Upper lobe of left lung (tissue), 6 donors: ENCODE data around the gene PMM1. TPM values are rescaled to one million over a fixed set of nuclear protein-coding genes. Genes with fewer than 3 reads are reported as not detected.

ENCODE experiments used
- ATAC-seq, 2 donors: fragments of 200-7000 bp; cut with Tn5 transposase; one replicate each; pipeline ENCODE4 v1.9.1; 2022; ENCODE audit warnings: mild to moderate bottlenecking in 2 of 2, moderate library complexity in 2 of 2; ENCODE audit not compliant: low FRiP score in 2 of 2
- DNase-seq, 2 donors: peaks; one replicate each; pipeline ENCODE4 v3.0.0-alpha.2; 2019 to 2020
- H3K27ac ChIP-seq, 4 donors: fragments of 200-600 bp; sonication (generic); one replicate each; pipeline ENCODE4 v1.5.1; 2016 to 2019
- H3K27me3 ChIP-seq, 4 donors: fragments of 200-600 bp; sonication (generic); one replicate each; pipeline ENCODE4 v1.5.1; 2017 to 2019
- H3K36me3 ChIP-seq, 4 donors: fragments of 200-600 bp; sonication (generic); one replicate each; pipeline ENCODE4 v1.5.1; 2016 to 2019
- H3K4me1 ChIP-seq, 4 donors: fragments of 200-600 bp; sonication (generic); one replicate each; pipeline ENCODE4 v1.5.1; 2018 to 2019
- H3K4me3 ChIP-seq, 4 donors: fragments of 200-600 bp; sonication (generic); one replicate each; pipeline ENCODE4 v1.5.1; 2017 to 2019; ENCODE audit warnings: mild to moderate bottlenecking in 2 of 4, moderate library complexity in 1 of 4
- H3K9me3 ChIP-seq, 4 donors: fragments of 200-600 bp; sonication (generic); one replicate each; pipeline ENCODE4 v1.5.1; 2018 to 2019
- EP300 ChIP-seq, 4 donors: sonication (generic); formaldehyde crosslinking; IDR thresholded peaks; one replicate each; pipeline ENCODE4 v1.5.1; 2017; ENCODE audit warnings: antibody characterized with exemption in 4 of 4, control low read depth in 2 of 4
- POLR2A ChIP-seq, 4 donors: fragments of 450-650 bp; IDR thresholded peaks; one replicate each; pipeline ENCODE4 v1.5.1; 2016 to 2017; ENCODE audit warnings: antibody characterized with exemption in 4 of 4, mild to moderate bottlenecking in 2 of 4
- POLR2AphosphoS5 ChIP-seq, 2 donors: sonication (generic); formaldehyde crosslinking; IDR thresholded peaks; one replicate each; pipeline ENCODE4 v1.5.1; 2017; ENCODE audit warnings: antibody characterized with exemption in 2 of 2
- WGBS, 2 donors: methylation state at CpG; one replicate each; pipeline ENCODE4 v1.1.5; 2017 to 2018; 5-methylcytosine and 5-hydroxymethylcytosine counted together
- total RNA-seq, 6 donors: library from RNA; depleted of rRNA in 4 of 6; stranded (reverse); fragments of >200 nt in 4 of 6; gene quantifications; one replicate each; pipeline versions ENCODE4 v1.1.0 to v1.2.1, GENCODE V29; 2016 to 2021
- TF ChIP-seq, protein P1 (sequence below), 6 experiments: fragments of 450-650 bp in 4 of 6; fragments of 200-600 bp in 2 of 6; sonication (generic) in 2 of 6; IDR thresholded peaks; one replicate each; pipeline ENCODE4 v1.5.1; 2016 to 2019; ENCODE audit warnings: antibody characterized with exemption in 6 of 6
- donor health status: DM: no; HTN: no; CAD: no; lungs with moderate emphysema.
- donor health status: DM: no; HTN: yes; CAD: no; lungs with severe emphysema.

Gene PMM1
- total RNA-seq, 6 donors from 2014 or later, result 42.1 to 226 (median 105) TPM

- WGBS, 2 donors, result 72 to 74% methylated on average over 13 of the region's 13 CpGs
- Histone ChIP-seq H3K9me3 (no peaks in the 10 kb centered on the region), H3K36me3 (peaks cover 0 to 40% (median 21%) of the 10 kb centered on the region in 4 donors), H3K4me1 (peaks cover 20 to 30% (median 23%) of the 10 kb centered on the region in 4 donors), H3K4me3 (no peak overlapping the region), H3K27ac (no peak overlapping the region), H3K27me3 (no peaks in the 10 kb centered on the region)
- DNase-seq (no peak), ATAC-seq (no peak)
- TF ChIP-seq, protein P1, sequence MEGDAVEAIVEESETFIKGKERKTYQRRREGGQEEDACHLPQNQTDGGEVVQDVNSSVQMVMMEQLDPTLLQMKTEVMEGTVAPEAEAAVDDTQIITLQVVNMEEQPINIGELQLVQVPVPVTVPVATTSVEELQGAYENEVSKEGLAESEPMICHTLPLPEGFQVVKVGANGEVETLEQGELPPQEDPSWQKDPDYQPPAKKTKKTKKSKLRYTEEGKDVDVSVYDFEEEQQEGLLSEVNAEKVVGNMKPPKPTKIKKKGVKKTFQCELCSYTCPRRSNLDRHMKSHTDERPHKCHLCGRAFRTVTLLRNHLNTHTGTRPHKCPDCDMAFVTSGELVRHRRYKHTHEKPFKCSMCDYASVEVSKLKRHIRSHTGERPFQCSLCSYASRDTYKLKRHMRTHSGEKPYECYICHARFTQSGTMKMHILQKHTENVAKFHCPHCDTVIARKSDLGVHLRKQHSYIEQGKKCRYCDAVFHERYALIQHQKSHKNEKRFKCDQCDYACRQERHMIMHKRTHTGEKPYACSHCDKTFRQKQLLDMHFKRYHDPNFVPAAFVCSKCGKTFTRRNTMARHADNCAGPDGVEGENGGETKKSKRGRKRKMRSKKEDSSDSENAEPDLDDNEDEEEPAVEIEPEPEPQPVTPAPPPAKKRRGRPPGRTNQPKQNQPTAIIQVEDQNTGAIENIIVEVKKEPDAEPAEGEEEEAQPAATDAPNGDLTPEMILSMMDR (IDR thresholded peaks at IDR 0.05), result no peak
- TF ChIP-seq POLR2AphosphoS5 (IDR thresholded peaks at IDR 0.05) (no peak), EP300 (IDR thresholded peaks at IDR 0.05) (no peak)
These were observed 50.3 kb downstream of the PMM1 start for GRCh38 chr22:41539146-41540005.

DNA sequence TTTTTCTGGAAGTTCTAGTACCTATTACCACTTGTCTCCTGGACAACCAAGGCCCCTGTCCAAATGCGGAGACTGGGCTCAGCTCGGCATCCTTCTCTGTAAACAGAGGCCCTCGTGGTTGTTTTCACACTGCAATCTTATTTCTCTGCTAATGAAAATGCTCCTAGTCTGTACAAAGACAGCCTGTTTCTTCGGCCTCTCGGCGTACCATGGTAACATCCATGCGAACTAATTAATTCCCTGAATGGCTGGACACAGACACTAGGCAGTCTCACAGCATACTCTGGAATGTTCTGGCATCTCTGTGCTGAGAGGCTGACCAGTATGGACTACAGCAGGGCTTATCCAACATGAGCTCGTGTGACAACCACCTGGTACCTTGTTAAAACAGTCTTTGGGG, 51.1 kb downstream of the PMM1 start:
- Histone ChIP-seq H3K27ac (no peak overlapping the region), H3K27me3 (no peaks in the 10 kb centered on the region), H3K4me1 (peaks cover 19 to 28% (median 21%) of the 10 kb centered on the region in 4 donors), H3K4me3 (no peak overlapping the region), H3K36me3 (peaks cover 0 to 45% (median 26%) of the 10 kb centered on the region in 4 donors), H3K9me3 (no peaks in the 10 kb centered on the region)
- DNase-seq (no peak), ATAC-seq (no peak)
- WGBS, 2 donors, result 91 to 92% methylated on average over 8 of the region's 8 CpGs
- no peak for TF ChIP-seq EP300 (IDR thresholded peaks at IDR 0.05)
- TF ChIP-seq, protein P1 (IDR thresholded peaks at IDR 0.05), result no peak
- TF ChIP-seq POLR2AphosphoS5 (IDR thresholded peaks at IDR 0.05), result no peak
- TF ChIP-seq POLR2A (IDR thresholded peaks at IDR 0.05), result no peak

DNA sequence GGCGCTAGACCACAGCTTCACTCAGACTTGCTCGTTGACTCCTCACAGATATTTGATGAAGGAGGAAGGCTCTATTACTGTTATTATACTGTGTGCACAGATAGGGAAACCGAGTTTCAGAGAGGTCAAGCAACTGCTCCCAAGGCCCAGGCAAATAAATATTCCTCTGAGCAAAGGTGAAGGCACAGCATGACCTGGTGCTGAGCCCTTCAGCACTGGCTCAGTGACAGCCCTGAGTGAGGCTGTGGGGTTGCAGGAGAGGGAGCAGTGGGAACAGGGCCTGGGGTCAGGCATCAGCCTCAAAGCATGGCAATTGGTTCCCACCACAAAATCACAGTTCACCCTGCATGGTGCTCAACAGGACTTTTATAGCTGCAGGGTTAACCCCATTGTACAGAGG, 52.4 kb downstream of the PMM1 start:
- ATAC-seq (no peak), DNase-seq (no peak)
- no peaks in the 10 kb centered on the region for H3K27me3 ChIP-seq
- H3K9me3 ChIP-seq, result no peaks in the 10 kb centered on the region
- WGBS, 2 donors, result 97% methylated on average over 3 of the region's 3 CpGs
- no peak overlapping the region for H3K4me3 ChIP-seq
- H3K4me1 ChIP-seq, result peaks cover 6 to 22% (median 8%) of the 10 kb centered on the region in 4 donors
- TF ChIP-seq EP300 (IDR thresholded peaks at IDR 0.05), result no peak
- TF ChIP-seq, protein P1 (IDR thresholded peaks at IDR 0.05), result no peak
- TF ChIP-seq POLR2AphosphoS5 (IDR thresholded peaks at IDR 0.05), result no peak
- no peak for TF ChIP-seq POLR2A (IDR thresholded peaks at IDR 0.05)
- peaks cover 0 to 54% (median 33%) of the 10 kb centered on the region in 4 donors for H3K36me3 ChIP-seq
- no peak overlapping the region for H3K27ac ChIP-seq

DNA sequence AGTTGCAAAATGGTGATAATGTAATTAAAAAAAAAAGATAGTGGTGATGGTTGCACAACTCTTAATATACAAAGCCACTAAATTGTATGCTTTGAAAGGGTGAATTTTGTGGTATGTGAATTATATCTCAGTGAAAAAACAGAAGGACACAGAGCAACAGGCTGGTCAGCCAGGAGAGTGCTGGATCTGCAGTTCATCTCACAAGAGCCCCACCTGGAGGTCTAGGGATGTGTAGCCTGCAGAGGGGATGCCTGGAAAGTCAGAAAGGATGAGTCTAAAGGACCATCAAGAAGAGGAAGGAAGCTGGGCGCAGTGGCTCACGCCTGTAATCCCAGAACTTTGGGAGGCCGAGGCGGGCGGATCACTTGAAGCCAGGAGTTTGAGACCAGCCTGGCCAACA, 54.4 kb downstream of the PMM1 start:
- H3K27ac ChIP-seq, result no peak overlapping the region
- H3K9me3 ChIP-seq, result no peaks in the 10 kb centered on the region
- H3K36me3 ChIP-seq, result peaks cover 13 to 71% (median 50%) of the 10 kb centered on the region in 4 donors
- ATAC-seq (no peak), DNase-seq (no peak)
- H3K4me3 ChIP-seq, result no peak overlapping the region
- WGBS, 2 donors, result 73 to 87% methylated on average over 5 of the region's 5 CpGs
- no peaks in the 10 kb centered on the region for H3K27me3 ChIP-seq
- TF ChIP-seq EP300 (IDR thresholded peaks at IDR 0.05), result no peak
- no peak for TF ChIP-seq POLR2AphosphoS5 (IDR thresholded peaks at IDR 0.05)
- TF ChIP-seq, protein P1 (IDR thresholded peaks at IDR 0.05), result no peak
- peaks cover 0 to 13% (median 1%) of the 10 kb centered on the region in 4 donors for H3K4me1 ChIP-seq
